HCT116 (cell line): ENCODE results near the gene RASGRP2. TPM values are rescaled to one million over a fixed set of nuclear protein-coding genes. Genes with fewer than 3 reads are reported as not detected.
A peak's percentile ranks its signal among the peaks of the same experiment; 100 is the strongest.

Source experiments
- ATAC-seq: fragments of 200-7000 bp; cut with Tn5 transposase; 2 replicates; pipeline ENCODE4 v1.9.1; 2020; ENCODE audit warnings: mild to moderate bottlenecking, moderate library complexity
- BruUV-seq: library from RNA; stranded (reverse); fragments of 400-500 nt; replicated peaks from 2 replicates; lab custom pipeline; 2021; lab: Mats Ljungman, UMichigan
- CTCF ChIA-PET: fragments of 300-600 bp; sonication (Branson Sonifier 250); formaldehyde crosslinking; loops from one replicate; lab custom pipeline; 2021; ENCODE audit warnings: antibody characterized with exemption; lab: Charles Lee
- POLR2A ChIA-PET: fragments of 300-600, 350-600 bp; sonication (Branson Sonifier 250); formaldehyde crosslinking; loops from one replicate; lab custom pipeline; 2021; ENCODE audit warnings: antibody characterized with exemption; lab: Charles Lee
- RAD21 ChIA-PET, 2 experiments: fragments of 300-600 bp; sonication (Branson Sonifier 250); formaldehyde crosslinking; loops; one replicate each; lab custom pipeline; 2023; ENCODE audit warnings: low total read pairs in 2 of 2; ENCODE audit not compliant: uncharacterized antibody in 2 of 2, unreplicated experiment in 2 of 2, low non-redundant PET in 1 of 2; lab: Charles Lee
- DNase-seq: peaks from one replicate; pipeline ENCODE4 v3.0.0-alpha.2; 2010; ENCODE audit warnings: low read depth, low spot score
- H2AFZ ChIP-seq: fragments of 200-600 bp; shearing (Covaris generic), sonication (generic); 2 replicates; pipeline ENCODE4 v1.6.1; 2017; ENCODE audit warnings: low read depth, mixed run types, mixed read lengths, antibody characterized with exemption, low read length; ENCODE audit not compliant: poor library complexity, severe bottlenecking
- H3K27ac ChIP-seq: 2 replicates; pipeline ENCODE4 v1.5.1; 2012; ENCODE audit warnings: low read depth, low read length
- H3K27me3 ChIP-seq: fragments of 200-600 bp; sonication (generic); 2 replicates; pipeline ENCODE4 v1.6.1; 2016; ENCODE audit warnings: mixed run types, low read length, mixed read lengths; ENCODE audit not compliant: insufficient read depth
- H3K36me3 ChIP-seq, 2 experiments: fragments of 200-500 bp in 1 of 2; fragments of 200-600 bp in 1 of 2; sonication (Bioruptor generic) in 1 of 2; sonication (generic) in 1 of 2; 2 replicates each; pipeline versions ENCODE4 v1.5.1 to v1.6.1; 2014 to 2016; ENCODE audit warnings: low read length in 2 of 2, inconsistent platforms in 1 of 2, mixed read lengths in 1 of 2, mixed run types in 1 of 2; ENCODE audit not compliant: insufficient read depth in 2 of 2, control insufficient read depth in 1 of 2
- H3K4me1 ChIP-seq, 2 experiments: fragments of 200-600 bp in 1 of 2; sonication (generic) in 1 of 2; 2 replicates each; pipeline versions ENCODE4 v1.5.1 to v1.6.1; 2012 to 2017; ENCODE audit warnings: low read length in 2 of 2, inconsistent platforms in 1 of 2, mild to moderate bottlenecking in 1 of 2, mixed read lengths in 1 of 2, mixed run types in 1 of 2, moderate library complexity in 1 of 2; ENCODE audit not compliant: insufficient read depth in 2 of 2, control insufficient read depth in 1 of 2
- H3K4me2 ChIP-seq: fragments of 200-600 bp; sonication (generic); 2 replicates; pipeline ENCODE4 v1.6.1; 2017; ENCODE audit warnings: mixed run types, low read length, mixed read lengths
- H3K4me3 ChIP-seq, 2 experiments: fragments of 200-600 bp in 1 of 2; sonication (generic) in 1 of 2; replicated peaks in 1 of 2; 2 replicates each; pipeline ENCODE4 v1.5.1; 2011 to 2016; ENCODE audit warnings: low read length in 2 of 2, control low read depth in 1 of 2, low read depth in 1 of 2, mild to moderate bottlenecking in 1 of 2, mixed read lengths in 1 of 2, mixed run types in 1 of 2
- H3K79me2 ChIP-seq: fragments of 200-600 bp; sonication (generic); 2 replicates; pipeline ENCODE4 v1.6.1; 2017; ENCODE audit warnings: mild to moderate bottlenecking, mixed run types, low read length, moderate library complexity, mixed read lengths; ENCODE audit not compliant: insufficient read depth
- H3K9ac ChIP-seq: fragments of 200-600 bp; sonication (generic); 2 replicates; pipeline ENCODE4 v1.6.1; 2016; ENCODE audit warnings: low read length, mixed read lengths
- H3K9me2 ChIP-seq: fragments of 200-600 bp; sonication (generic), shearing (Covaris generic); 2 replicates; pipeline ENCODE4 v1.6.1; 2017; ENCODE audit warnings: mixed run types, mild to moderate bottlenecking, moderate library complexity; ENCODE audit not compliant: insufficient read depth
- H3K9me3 ChIP-seq, 2 experiments: fragments of 200-500 bp in 1 of 2; fragments of 200-600 bp in 1 of 2; sonication (Bioruptor generic) in 1 of 2; sonication (generic) in 1 of 2; 2 replicates each; pipeline ENCODE4 v1.6.1; 2014 to 2017; ENCODE audit warnings: low read length in 2 of 2, mixed read lengths in 2 of 2, inconsistent platforms in 1 of 2, low read depth in 1 of 2, mild to moderate bottlenecking in 1 of 2, mixed run types in 1 of 2, moderate library complexity in 1 of 2; ENCODE audit not compliant: control insufficient read depth in 1 of 2, insufficient read depth in 1 of 2
- H4K20me1 ChIP-seq: fragments of 200-600 bp; sonication (generic), shearing (Covaris generic); 2 replicates; pipeline ENCODE4 v1.6.1; 2017; ENCODE audit warnings: mixed run types, mild to moderate bottlenecking, moderate library complexity; ENCODE audit not compliant: insufficient read depth
- CEBPB ChIP-seq: IDR thresholded peaks from 2 replicates; pipeline ENCODE4 v1.6.1; 2012; ENCODE audit warnings: low read depth
- CTCF ChIP-seq, 3 experiments: fragments of 200-600 bp in 1 of 3; sonication (generic) in 1 of 3; IDR thresholded peaks in 2 of 3; conservative IDR thresholded peaks in 1 of 3; 2 replicates each; pipeline ENCODE4 v1.5.1; 2012 to 2017; ENCODE audit warnings: low read depth in 2 of 3, low read length in 2 of 3, antibody characterized with exemption in 1 of 3, borderline replicate concordance in 1 of 3, control low read depth in 1 of 3, mild to moderate bottlenecking in 1 of 3, mixed read lengths in 1 of 3, mixed run types in 1 of 3, moderate library complexity in 1 of 3; ENCODE audit not compliant: insufficient read depth in 1 of 3
- EZH2phosphoT487 ChIP-seq: fragments of 200-600 bp; IDR thresholded peaks from 2 replicates; pipeline ENCODE4 v1.6.1; 2018; ENCODE audit warnings: antibody characterized with exemption, borderline replicate concordance
- MAX ChIP-seq: IDR thresholded peaks from 2 replicates; pipeline ENCODE4 v1.6.1; 2012
- POLR2A ChIP-seq: IDR thresholded peaks from 2 replicates; pipeline ENCODE4 v1.7.0; 2011; ENCODE audit warnings: borderline replicate concordance; ENCODE audit not compliant: insufficient read depth, insufficient read length; ENCODE audit errors: extremely low read depth
- POLR2AphosphoS5 ChIP-seq: IDR thresholded peaks from 2 replicates; pipeline ENCODE4 v1.6.1; 2011; ENCODE audit warnings: mild to moderate bottlenecking, low read depth, low read length, moderate library complexity
- ZFX ChIP-seq: fragments of 450-650 bp; IDR thresholded peaks from 2 replicates; pipeline ENCODE4 v1.6.1; 2017
- intact Hi-C: fragments of 100-400 bp; cut with micrococcal nuclease; formaldehyde crosslinking; loops from 2 replicates; pipeline ENCODE4 v1.10.0; 2022
- total RNA-seq: library from RNA; stranded (reverse); gene quantifications from one replicate; pipeline ENCODE4 v1.2.1, GENCODE V29; 2021; ENCODE audit not compliant: unreplicated experiment

Gene RASGRP2
- total RNA-seq, 1 experiment from 2014 or later, result 12.8 TPM

GRCh38 chr11:64778223-64778472 lies 34.2 kb upstream of the RASGRP2 start:
- intact Hi-C loops, result no loop called here
- ATAC-seq, result peak; percentile 5; the same call in 1 of the 2 replicates

GRCh38 chr11:64777449-64778222 lies 33.7 kb upstream of the RASGRP2 start:
- no peak overlapping the region for H2AFZ ChIP-seq
- peak; percentile 29 for TF ChIP-seq POLR2A
- TF ChIP-seq POLR2AphosphoS5, result 0 out of 2 replicates have a peak, but pooled peaks have one; percentile 14
- no peak for TF ChIP-seq CEBPB
- no peak for TF ChIP-seq EZH2phosphoT487
- no peak for TF ChIP-seq CTCF (IDR thresholded peaks at IDR 0.05 in 2 of 3, conservative IDR thresholded peaks at IDR 0.05 in 1 of 3; ENCODE audit: borderline replicate concordance in 1 of 3, insufficient read depth in 1 of 3, low read depth in 2 of 3, low read length in 2 of 3)
- TF ChIP-seq, all 23 proteins: peak for 2
- intact Hi-C loops, result no loop called here
- Histone ChIP-seq H3K36me3 (peaks cover 44 to 47% of the 10 kb centered on the region in 2 experiments), H3K4me1 (peaks cover 13 to 26% of the 10 kb centered on the region in 2 experiments; a peak in 3 of 4 replicates), H3K27ac (peak overlapping the region; percentile 99), H4K20me1 (peaks cover 45% of the 10 kb centered on the region), H3K9me3 (no peaks in the 10 kb centered on the region), H3K27me3 (no peaks in the 10 kb centered on the region), H3K4me3 (peak overlapping the region; percentile 92 to 99), H3K9ac (peak overlapping the region; percentile 95), H3K4me2 (peak overlapping the region; percentile 87), H3K9me2 (no peaks in the 10 kb centered on the region), H3K79me2 (peaks cover 49% of the 10 kb centered on the region)
- ATAC-seq (peak; percentile 20), DNase-seq (no peak)
- no TSS peak for BruUV-seq
- ChIA-PET RAD21 (no interaction called here), CTCF (no interaction called here), POLR2A (interaction anchor here (1.9 kb wide), 1 partner anchor 14 kb away, joined by 5 read pairs; no protein-coding TSS in a partner anchor)

More at GRCh38 chr11:64778223-64778472, 34.2 kb upstream of the RASGRP2 start:
- no peak overlapping the region for H2AFZ ChIP-seq
- no peaks in the 10 kb centered on the region for H3K9me2 ChIP-seq
- no peaks in the 10 kb centered on the region for H3K27me3 ChIP-seq
- peaks cover 39 to 42% of the 10 kb centered on the region in 2 experiments for H3K36me3 ChIP-seq
- H4K20me1 ChIP-seq, result peaks cover 40% of the 10 kb centered on the region
- ChIA-PET CTCF (interaction anchor here (0.9 to 1.4 kb wide), 5 partner anchors 9 to 328 kb away, joined by 3 to 13 read pairs (median 5); partner anchors contain the start of gene CDC42BPG), POLR2A (interaction anchor here (0.5 to 1.9 kb wide), 13 partner anchors 10 to 721 kb away, joined by 3 to 11 read pairs (median 4); partner anchors contain the start of genes MALAT1, MEN1 and PYGM), RAD21 (no interaction called here)
- peak overlapping the region; percentile 95 for H3K9ac ChIP-seq
- peak overlapping the region; percentile 99 for H3K27ac ChIP-seq
- TF ChIP-seq ZFX (peak; percentile 87; the same call in 1 of the 2 replicates), MAX (no peak)
- no TSS peak for BruUV-seq
- H3K4me3 ChIP-seq, result peak overlapping the region; percentile 69 to 99
- no peak for DNase-seq
- peak overlapping the region; percentile 87 for H3K4me2 ChIP-seq
- H3K79me2 ChIP-seq, result peaks cover 44% of the 10 kb centered on the region
- H3K4me1 ChIP-seq, result peaks cover 13 to 31% of the 10 kb centered on the region in 2 experiments; a peak in 3 of 4 replicates
- no peaks in the 10 kb centered on the region for H3K9me3 ChIP-seq
